Smooth muscle cell (in vitro differentiated cells): Measurements from ENCODE around the gene SLC9A3. TPM values are rescaled to one million over a fixed set of nuclear protein-coding genes. Genes with fewer than 3 reads are reported as not detected.

Experiments used
- DNase-seq: peaks from one replicate; lab custom pipeline; 2025; ENCODE audit not compliant: unreplicated experiment; lab: John Stamatoyannopoulos, UW
- H2AFZ ChIP-seq: fragments of 200-600 bp; sonication (generic); 2 replicates; pipeline ENCODE4 v1.6.0; 2016; ENCODE audit warnings: antibody characterized with exemption, low read depth, mild to moderate bottlenecking
- H3F3A ChIP-seq: fragments of 200-600 bp; sonication (generic); 2 replicates; pipeline ENCODE4 v1.6.0; 2017; ENCODE audit warnings: antibody characterized with exemption, low read depth
- H3K27ac ChIP-seq: fragments of 200-600 bp; sonication (generic); 2 replicates; pipeline ENCODE4 v1.5.1; 2016; ENCODE audit warnings: low read depth, mild to moderate bottlenecking
- H3K27me3 ChIP-seq: fragments of 200-600 bp; sonication (generic); 2 replicates; pipeline ENCODE4 v1.6.1; 2016; ENCODE audit warnings: low read depth, mild to moderate bottlenecking
- H3K36me3 ChIP-seq: fragments of 200-600 bp; sonication (generic); 2 replicates; pipeline ENCODE4 v1.5.1; 2016; ENCODE audit warnings: low read depth
- H3K4me1 ChIP-seq: fragments of 200-600 bp; sonication (generic); 2 replicates; pipeline ENCODE4 v1.5.1; 2016; ENCODE audit warnings: low read depth
- H3K4me2 ChIP-seq: fragments of 200-600 bp; sonication (generic); 2 replicates; pipeline ENCODE4 v1.6.0; 2016; ENCODE audit warnings: mild to moderate bottlenecking
- H3K4me3 ChIP-seq: fragments of 200-600 bp; sonication (generic); 2 replicates; pipeline ENCODE4 v1.5.1; 2016; ENCODE audit warnings: mild to moderate bottlenecking
- H3K79me2 ChIP-seq: fragments of 200-600 bp; sonication (generic); 2 replicates; pipeline ENCODE4 v1.6.0; 2016; ENCODE audit warnings: low read depth, mild to moderate bottlenecking
- H3K9ac ChIP-seq: fragments of 200-600 bp; sonication (generic); 2 replicates; pipeline ENCODE4 v1.6.0; 2016; ENCODE audit warnings: low read depth
- H3K9me3 ChIP-seq: fragments of 200-600 bp; sonication (generic); replicated peaks from 2 replicates; pipeline ENCODE4 v1.5.1; 2016; ENCODE audit warnings: low read depth
- H4K20me1 ChIP-seq: fragments of 200-600 bp; sonication (generic); 2 replicates; pipeline ENCODE4 v1.6.0; 2016; ENCODE audit warnings: low read depth
- CTCF ChIP-seq: fragments of 200-600 bp; sonication (generic); IDR thresholded peaks from 2 replicates; pipeline ENCODE4 v1.5.1; 2017; ENCODE audit warnings: borderline replicate concordance, mild to moderate bottlenecking, antibody characterized with exemption; ENCODE audit not compliant: insufficient read depth, poor library complexity, severe bottlenecking
- WGBS: methylation state at CpG from one replicate; pipeline ENCODE4 v1.1.7; 2016; ENCODE audit warnings: low lambda C conversion rate; 5-methylcytosine and 5-hydroxymethylcytosine counted together
- polyA plus RNA-seq: library from polyadenylated mRNA; unstranded; fragments of >200 nt; fragmentation: Nextera tagmentation; extraction: Ambion mirVana; gene quantifications from 2 replicates; pipeline ENCODE4 v1.2.1, GENCODE V29; 2016
- total RNA-seq: library from RNA; depleted of rRNA; stranded (reverse); fragments of >200 nt; gene quantifications from 2 replicates; pipeline ENCODE4 v1.2.3, GENCODE V29; 2014

Gene SLC9A3
- total and polyA plus RNA-seq, 2 experiments from 2014 or later, result 1.1 to 1.8 TPM

GRCh38 chr5:543755-544674 is 19.8 kb upstream of the SLC9A3 start:
- H2AFZ ChIP-seq, result no peak overlapping the region
- H3F3A ChIP-seq, result no peaks in the 10 kb centered on the region
- no peaks in the 10 kb centered on the region for H3K79me2 ChIP-seq
- no peak overlapping the region for H3K9ac ChIP-seq
- H4K20me1 ChIP-seq, result no peaks in the 10 kb centered on the region
- no peaks in the 10 kb centered on the region for H3K4me1 ChIP-seq
- H3K27ac ChIP-seq, result no peak overlapping the region
- no peak for TF ChIP-seq CTCF
- no peaks in the 10 kb centered on the region for H3K36me3 ChIP-seq
- H3K9me3 ChIP-seq, result no peaks in the 10 kb centered on the region
- WGBS, result 88% methylated on average over 30 of the region's 30 CpGs
- no peak overlapping the region for H3K4me3 ChIP-seq
- no peaks in the 10 kb centered on the region for H3K27me3 ChIP-seq
- DNase-seq, result no peak
- H3K4me2 ChIP-seq, result no peak overlapping the region

- DNase-seq, result no peak
- Histone ChIP-seq H3K4me1 (no peaks in the 10 kb centered on the region), H3K9ac (no peak overlapping the region), H3K27ac (no peak overlapping the region), H3F3A (no peaks in the 10 kb centered on the region), H3K36me3 (no peaks in the 10 kb centered on the region), H3K79me2 (no peaks in the 10 kb centered on the region), H3K27me3 (no peaks in the 10 kb centered on the region), H4K20me1 (no peaks in the 10 kb centered on the region), H3K4me3 (no peak overlapping the region), H3K4me2 (no peak overlapping the region), H3K9me3 (no peaks in the 10 kb centered on the region), H2AFZ (no peak overlapping the region)
- 96% methylated on average over 5 of the region's 5 CpGs for WGBS
- no peak for TF ChIP-seq CTCF
These were observed 19.1 kb upstream of the SLC9A3 start for GRCh38 chr5:543351-543750.

- H2AFZ ChIP-seq, result no peak overlapping the region
- H3K4me1 ChIP-seq, result no peaks in the 10 kb centered on the region
- H4K20me1 ChIP-seq, result no peaks in the 10 kb centered on the region
- no peaks in the 10 kb centered on the region for H3K79me2 ChIP-seq
- H3K27me3 ChIP-seq, result no peaks in the 10 kb centered on the region
- H3K4me2 ChIP-seq, result no peak overlapping the region
- WGBS, result 90% methylated on average over 32 of the region's 32 CpGs
- H3K36me3 ChIP-seq, result no peaks in the 10 kb centered on the region
- H3K9me3 ChIP-seq, result no peaks in the 10 kb centered on the region
- H3F3A ChIP-seq, result no peaks in the 10 kb centered on the region
- no peak overlapping the region for H3K4me3 ChIP-seq
- H3K27ac ChIP-seq, result no peak overlapping the region
- DNase-seq, result no peak
- no peak overlapping the region for H3K9ac ChIP-seq
- TF ChIP-seq CTCF, result no peak
These were observed 18.4 kb upstream of the SLC9A3 start for GRCh38 chr5:542319-543311.
